Activated naive CD8-positive, alpha-beta T cell treated with anti-CD3 and anti-CD28 coated beads, Interleukin-2, amount 50 U/mL, for 24 hours (primary cell): ENCODE measurements around the gene UBC.

ENCODE experiments used
- ATAC-seq: fragments of 150-1000 bp; cut with Tn5 transposase; one replicate; pipeline ENCODE4 v1.10.0; 2021
- DNase-seq: peaks from one replicate; pipeline ENCODE4 v3.0.0; 2021
- H3K27ac Mint-ChIP-seq: one replicate; pipeline ENCODE4 v1.8.0; 2021; ENCODE audit warnings: mild to moderate bottlenecking, mixed read lengths
- H3K27me3 Mint-ChIP-seq: one replicate; pipeline ENCODE4 v1.8.0; 2021; ENCODE audit warnings: mixed read lengths
- H3K36me3 Mint-ChIP-seq: one replicate; pipeline ENCODE4 v1.8.0; 2021; ENCODE audit warnings: low read depth, mixed read lengths
- H3K4me1 Mint-ChIP-seq: one replicate; pipeline ENCODE4 v1.8.0; 2021; ENCODE audit warnings: mixed read lengths
- H3K4me3 Mint-ChIP-seq: one replicate; pipeline ENCODE4 v1.8.0; 2021; ENCODE audit warnings: mild to moderate bottlenecking, moderate library complexity, mixed read lengths
- H3K9me3 Mint-ChIP-seq: one replicate; pipeline ENCODE4 v1.8.0; 2021; ENCODE audit warnings: mixed read lengths

UBC gene

DNA sequence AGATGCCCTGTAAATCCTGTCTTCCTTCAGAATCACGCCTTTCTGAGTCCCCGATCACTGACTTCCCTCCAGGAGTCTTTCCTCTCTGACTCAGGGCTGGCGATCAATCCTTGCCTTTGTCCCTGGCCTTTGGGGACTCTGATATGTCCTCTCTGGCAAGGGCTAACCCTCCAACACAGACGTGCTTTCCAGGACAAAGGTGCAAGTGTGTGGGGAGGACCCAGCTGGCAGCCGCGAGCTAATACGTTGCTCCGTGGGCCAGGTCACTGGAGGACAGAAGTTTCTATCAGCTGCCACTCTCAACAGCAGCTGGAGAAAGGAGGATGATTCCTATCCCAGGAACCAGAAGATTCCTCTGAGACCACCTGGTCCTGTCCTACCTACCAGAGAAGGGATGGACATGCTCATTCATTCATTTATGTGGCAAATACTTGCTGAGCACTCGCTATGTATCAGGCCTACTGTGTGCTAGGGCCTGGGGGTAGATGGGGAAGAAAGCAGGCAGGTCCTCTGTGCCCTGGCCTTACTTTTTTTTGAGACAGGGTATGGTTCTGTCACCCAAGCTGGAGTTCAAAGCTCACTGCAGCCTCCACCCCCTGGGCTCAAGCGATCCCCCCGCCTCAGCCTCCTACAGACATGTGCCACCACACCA is 42.3 kb downstream of the UBC start:
- no peak for ATAC-seq
- Mint-ChIP-seq H3K4me3 (no peak overlapping the region), H3K4me1 (peaks cover 9% of the 10 kb centered on the region), H3K27ac (no peak overlapping the region), H3K9me3 (no peaks in the 10 kb centered on the region), H3K36me3 (no peaks in the 10 kb centered on the region), H3K27me3 (peaks cover 10% of the 10 kb centered on the region)
- no peak for DNase-seq

DNA sequence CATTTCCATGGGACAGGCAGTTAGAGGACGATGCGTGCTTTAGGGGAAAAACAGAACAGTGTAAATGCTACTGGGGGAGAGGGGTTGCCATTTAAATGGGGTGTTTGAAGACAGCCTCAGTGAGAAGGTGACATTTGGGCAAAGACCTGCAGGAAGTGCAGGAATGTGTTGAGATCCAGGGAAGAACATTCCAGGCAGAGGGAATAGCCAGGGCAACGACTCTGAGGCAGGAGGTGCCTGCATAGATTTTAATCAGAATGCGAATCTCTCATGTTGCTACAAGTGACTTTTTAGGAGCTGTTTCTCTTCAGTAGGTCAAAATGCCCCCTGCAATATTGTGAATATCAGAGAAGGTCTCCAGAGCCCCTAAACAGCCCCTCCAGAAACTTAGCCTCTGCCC is 43.2 kb downstream of the UBC start:
- no peak for ATAC-seq
- Mint-ChIP-seq H3K4me3 (no peak overlapping the region), H3K27me3 (peaks cover 10% of the 10 kb centered on the region), H3K9me3 (no peaks in the 10 kb centered on the region), H3K27ac (no peak overlapping the region), H3K4me1 (peaks cover 13% of the 10 kb centered on the region), H3K36me3 (no peaks in the 10 kb centered on the region)
- no peak for DNase-seq

DNA sequence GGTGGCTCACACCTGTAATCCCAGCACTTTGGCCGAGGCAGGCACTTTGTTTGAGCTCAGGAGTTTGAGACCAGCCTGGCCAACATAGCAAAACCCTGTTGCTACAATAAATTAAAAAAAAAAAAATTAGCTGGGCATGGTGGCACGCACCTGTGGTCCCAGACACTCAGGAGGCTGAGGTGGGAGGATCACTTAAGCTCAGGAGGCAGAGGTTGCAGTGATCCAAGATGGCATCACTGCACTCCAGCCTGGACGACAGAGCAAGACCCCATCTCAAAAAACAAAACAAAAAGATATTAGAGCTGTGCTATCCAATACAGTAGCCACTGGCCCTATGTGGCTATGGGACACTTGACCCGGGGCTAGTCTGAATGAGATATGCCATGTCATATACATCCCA is 43.9 kb downstream of the UBC start:
- DNase-seq (no peak), ATAC-seq (no peak)
- peaks cover 13% of the 10 kb centered on the region for H3K4me1 Mint-ChIP-seq
- no peak overlapping the region for H3K27ac Mint-ChIP-seq
- H3K27me3 Mint-ChIP-seq, result peaks cover 10% of the 10 kb centered on the region
- H3K4me3 Mint-ChIP-seq, result no peak overlapping the region
- no peaks in the 10 kb centered on the region for H3K9me3 Mint-ChIP-seq
- no peaks in the 10 kb centered on the region for H3K36me3 Mint-ChIP-seq

DNA sequence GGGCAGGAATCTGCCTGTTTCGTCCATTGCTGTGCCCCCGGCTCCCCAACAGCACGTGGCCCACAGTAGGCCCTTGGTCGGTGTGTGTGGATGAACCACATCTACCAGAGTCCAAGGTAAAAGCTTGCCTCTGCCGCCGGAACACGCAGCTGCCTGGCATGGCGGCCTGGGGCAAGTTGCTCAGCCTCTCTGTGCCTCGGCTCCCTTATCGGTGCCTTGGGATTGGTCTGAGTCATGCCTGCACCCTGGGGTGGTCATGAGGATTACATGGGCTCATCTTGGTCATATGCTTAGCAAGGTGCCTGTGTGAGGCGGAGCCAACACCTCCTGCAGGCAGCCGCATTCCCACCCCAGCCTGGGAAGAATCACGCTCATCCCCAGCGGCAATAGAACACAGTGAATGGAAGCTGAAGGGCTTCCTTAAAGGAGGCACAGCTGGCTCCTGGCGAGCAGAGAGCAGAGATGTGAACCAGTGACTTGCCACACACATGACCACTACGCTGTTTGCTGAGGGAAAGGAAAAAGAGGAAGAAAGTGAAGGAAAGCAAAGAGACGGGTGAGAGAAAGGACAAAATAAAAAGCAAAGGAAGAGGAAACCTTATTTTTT is 45.3 kb downstream of the UBC start:
- Mint-ChIP-seq H3K36me3 (no peaks in the 10 kb centered on the region), H3K27ac (no peak overlapping the region), H3K27me3 (peaks cover 10% of the 10 kb centered on the region), H3K4me3 (no peak overlapping the region), H3K4me1 (peaks cover 18% of the 10 kb centered on the region), H3K9me3 (no peaks in the 10 kb centered on the region)
- no peak for DNase-seq
- ATAC-seq, result peak; percentile 50

DNA sequence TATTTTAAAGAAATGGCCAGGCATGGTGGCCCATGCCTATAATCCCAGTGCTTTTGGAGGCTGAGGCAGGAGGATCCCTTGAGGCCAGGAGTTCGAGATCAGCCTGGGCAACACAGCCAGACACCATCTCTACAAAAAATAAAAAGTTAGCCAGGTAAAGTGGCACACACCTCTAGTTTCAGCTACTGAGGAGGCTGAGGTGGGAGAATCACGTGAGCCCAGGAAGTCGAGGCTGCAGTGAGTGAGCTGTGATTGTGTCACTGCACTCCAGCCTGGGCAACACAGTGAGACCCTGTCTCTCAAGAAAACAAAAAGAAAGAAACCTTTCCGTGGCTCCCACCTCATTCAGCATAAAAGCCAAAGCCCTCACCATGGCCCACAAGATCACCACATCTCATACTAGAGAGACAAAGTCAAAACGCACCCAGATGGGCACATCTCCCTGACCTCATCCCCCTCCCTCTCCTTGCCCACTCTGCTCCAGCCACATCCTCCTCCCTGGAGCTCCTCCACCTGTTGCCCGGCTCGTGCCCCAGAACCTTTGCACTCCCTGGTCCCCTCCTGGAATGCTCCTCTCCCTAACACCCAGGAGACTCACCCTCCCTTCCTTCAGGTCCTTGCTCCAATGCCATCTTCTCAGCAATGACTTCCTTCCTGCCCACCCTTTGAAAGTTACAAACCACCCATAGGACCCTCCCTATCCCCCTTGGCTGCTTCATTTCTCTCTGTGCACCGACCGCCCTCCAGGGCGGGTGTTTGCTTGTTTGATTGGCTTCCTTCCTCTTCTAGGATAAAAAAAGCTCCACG is 46.0 kb downstream of the UBC start:
- Mint-ChIP-seq H3K27ac (no peak overlapping the region), H3K27me3 (peaks cover 10% of the 10 kb centered on the region), H3K36me3 (no peaks in the 10 kb centered on the region), H3K9me3 (no peaks in the 10 kb centered on the region), H3K4me1 (peaks cover 21% of the 10 kb centered on the region), H3K4me3 (no peak overlapping the region)
- ATAC-seq (no peak), DNase-seq (no peak)

DNA sequence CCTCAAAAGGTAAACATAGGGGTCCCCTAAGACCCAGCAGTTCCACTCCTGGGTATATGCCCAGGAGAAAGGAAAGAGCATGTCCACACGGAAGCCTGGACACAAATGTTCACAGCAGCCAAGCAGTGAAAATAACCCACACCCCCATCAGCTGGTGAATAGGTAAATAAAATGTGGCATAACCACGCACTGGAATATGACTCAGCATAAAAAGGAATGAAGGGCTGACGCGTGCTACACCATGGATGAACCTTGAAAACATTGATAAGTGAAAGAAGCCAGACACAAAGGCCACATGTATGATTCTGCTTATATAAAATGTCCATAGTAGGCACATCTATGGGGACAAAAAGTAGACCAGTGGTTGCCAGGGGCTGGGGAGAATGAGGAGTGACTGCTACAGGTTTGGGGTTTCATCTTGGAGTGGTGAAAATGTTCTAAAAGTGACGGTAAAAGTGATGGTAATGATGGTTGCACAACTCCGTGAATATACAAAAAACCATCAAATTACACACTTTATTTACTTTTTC is 47.0 kb downstream of the UBC start:
- Mint-ChIP-seq H3K27ac (no peak overlapping the region), H3K4me1 (peaks cover 23% of the 10 kb centered on the region), H3K9me3 (no peaks in the 10 kb centered on the region), H3K27me3 (peaks cover 10% of the 10 kb centered on the region), H3K36me3 (no peaks in the 10 kb centered on the region), H3K4me3 (no peak overlapping the region)
- DNase-seq (no peak), ATAC-seq (no peak)

DNA sequence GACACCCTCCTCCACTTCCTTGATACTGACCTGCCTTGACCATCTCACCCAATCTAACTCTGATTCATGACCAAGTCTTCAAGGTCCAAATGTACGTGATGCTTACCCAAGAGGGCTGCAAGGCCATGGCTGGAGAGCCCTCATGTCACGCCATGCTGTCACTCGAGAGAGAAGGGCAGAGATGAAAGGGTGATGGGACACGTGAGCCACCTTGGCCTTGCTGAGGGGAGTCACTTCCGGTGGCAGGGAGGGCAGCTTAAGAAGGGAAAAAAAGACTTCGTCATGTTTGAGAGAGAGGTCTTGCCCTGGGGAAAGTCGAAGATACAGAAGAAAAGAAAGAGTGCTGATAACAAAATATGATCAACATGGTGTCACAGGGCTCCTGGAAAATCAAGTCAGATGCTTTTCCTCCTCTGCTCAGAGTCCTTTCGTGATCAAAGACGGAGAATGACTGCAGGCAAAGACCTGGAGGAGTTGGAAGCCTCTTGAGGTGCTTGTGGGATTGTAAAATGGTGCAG is 47.5 kb downstream of the UBC start:
- no peak for ATAC-seq
- H3K4me3 Mint-ChIP-seq, result no peak overlapping the region
- H3K36me3 Mint-ChIP-seq, result peaks cover 4% of the 10 kb centered on the region
- peaks cover 28% of the 10 kb centered on the region for H3K4me1 Mint-ChIP-seq
- DNase-seq, result no peak
- no peaks in the 10 kb centered on the region for H3K9me3 Mint-ChIP-seq
- H3K27ac Mint-ChIP-seq, result no peak overlapping the region
- H3K27me3 Mint-ChIP-seq, result peaks cover 10% of the 10 kb centered on the region

DNA sequence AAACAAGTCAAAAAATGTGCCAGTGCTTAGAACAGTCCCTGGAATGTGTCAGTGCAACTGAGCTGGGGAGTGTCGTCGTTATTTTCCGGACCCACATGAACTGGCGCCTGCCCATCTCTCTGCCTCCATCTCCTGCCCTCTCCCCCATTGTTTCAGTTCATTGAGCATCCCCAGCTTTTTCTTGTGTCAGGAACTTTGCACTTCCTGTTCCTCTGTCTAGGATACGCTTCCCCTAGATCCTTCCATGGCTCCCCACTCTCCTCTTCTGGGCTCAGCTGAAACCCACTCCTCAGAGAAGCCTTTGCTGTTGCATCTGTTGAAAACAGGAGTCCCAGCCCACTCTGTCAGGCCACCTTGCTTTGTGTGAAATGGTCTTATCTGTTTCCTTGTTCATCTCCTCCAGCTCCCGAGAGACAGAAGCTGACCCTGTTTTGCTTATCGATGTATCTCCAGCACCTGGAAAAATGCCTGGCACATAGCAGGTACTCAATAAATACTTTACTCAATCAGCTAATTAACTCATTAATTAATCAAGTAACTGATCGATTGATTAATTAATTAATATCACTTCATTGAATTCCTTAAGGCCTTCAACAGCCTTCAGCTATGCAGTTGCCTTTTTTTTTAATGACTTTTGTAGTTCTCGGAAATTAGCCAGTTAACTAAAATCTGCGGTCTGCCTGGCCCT is 48.1 kb downstream of the UBC start:
- Mint-ChIP-seq H3K27ac (no peak overlapping the region), H3K9me3 (no peaks in the 10 kb centered on the region), H3K36me3 (peaks cover 10% of the 10 kb centered on the region), H3K4me1 (peaks cover 33% of the 10 kb centered on the region), H3K4me3 (no peak overlapping the region), H3K27me3 (peaks cover 8% of the 10 kb centered on the region)
- DNase-seq (no peak), ATAC-seq (no peak)

DNA sequence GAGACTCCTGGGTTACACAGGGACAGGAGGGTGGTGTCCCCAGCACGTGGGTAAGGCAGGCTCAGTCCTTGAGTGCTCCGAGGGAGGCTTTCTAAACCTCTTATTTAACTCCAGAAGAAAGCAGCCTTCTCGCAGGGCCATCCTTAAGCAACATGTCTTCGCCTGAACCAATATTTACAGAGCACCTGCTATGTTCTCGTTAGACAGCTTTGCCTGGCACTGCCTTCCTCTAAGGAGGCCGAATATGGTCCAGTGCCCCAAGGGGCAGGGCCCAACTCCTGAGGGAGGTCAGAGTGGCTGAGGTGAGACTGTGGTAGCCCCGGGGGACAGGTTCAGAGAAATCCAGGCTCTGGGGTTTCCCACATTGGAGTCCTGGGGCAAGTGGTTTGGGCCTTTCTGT is 48.7 kb downstream of the UBC start:
- H3K27ac Mint-ChIP-seq, result no peak overlapping the region
- H3K4me3 Mint-ChIP-seq, result no peak overlapping the region
- DNase-seq (no peak), ATAC-seq (no peak)
- H3K36me3 Mint-ChIP-seq, result peaks cover 12% of the 10 kb centered on the region
- no peaks in the 10 kb centered on the region for H3K9me3 Mint-ChIP-seq
- H3K4me1 Mint-ChIP-seq, result peaks cover 33% of the 10 kb centered on the region
- H3K27me3 Mint-ChIP-seq, result peaks cover 8% of the 10 kb centered on the region

DNA sequence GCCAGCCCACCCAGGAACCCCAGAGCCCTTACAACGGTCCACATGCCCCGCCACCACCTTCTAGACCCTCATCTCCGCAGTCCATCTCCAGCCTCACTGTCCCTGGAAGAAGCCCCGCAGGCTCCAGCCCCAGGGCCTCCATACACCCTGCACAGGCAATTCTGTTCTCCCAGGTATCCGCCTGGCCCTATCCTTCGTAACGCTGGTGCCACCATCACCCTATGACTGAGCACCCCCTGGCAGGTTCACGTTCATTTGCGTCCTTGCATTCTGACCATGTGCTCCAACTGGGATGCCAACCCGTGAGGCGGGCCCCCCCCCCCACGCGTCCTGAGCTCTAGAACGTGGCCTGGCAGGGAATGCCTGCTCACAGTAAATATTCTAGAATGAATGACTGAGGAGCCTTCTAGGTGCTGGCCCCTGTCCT is 50.1 kb downstream of the UBC start:
- Mint-ChIP-seq H3K27ac (peak overlapping the region; percentile 89), H3K27me3 (peaks cover 7% of the 10 kb centered on the region), H3K9me3 (no peaks in the 10 kb centered on the region), H3K4me3 (peak overlapping the region; percentile 52), H3K4me1 (peaks cover 32% of the 10 kb centered on the region), H3K36me3 (peaks cover 18% of the 10 kb centered on the region)
- DNase-seq (peak; percentile 10), ATAC-seq (no peak)

DNA sequence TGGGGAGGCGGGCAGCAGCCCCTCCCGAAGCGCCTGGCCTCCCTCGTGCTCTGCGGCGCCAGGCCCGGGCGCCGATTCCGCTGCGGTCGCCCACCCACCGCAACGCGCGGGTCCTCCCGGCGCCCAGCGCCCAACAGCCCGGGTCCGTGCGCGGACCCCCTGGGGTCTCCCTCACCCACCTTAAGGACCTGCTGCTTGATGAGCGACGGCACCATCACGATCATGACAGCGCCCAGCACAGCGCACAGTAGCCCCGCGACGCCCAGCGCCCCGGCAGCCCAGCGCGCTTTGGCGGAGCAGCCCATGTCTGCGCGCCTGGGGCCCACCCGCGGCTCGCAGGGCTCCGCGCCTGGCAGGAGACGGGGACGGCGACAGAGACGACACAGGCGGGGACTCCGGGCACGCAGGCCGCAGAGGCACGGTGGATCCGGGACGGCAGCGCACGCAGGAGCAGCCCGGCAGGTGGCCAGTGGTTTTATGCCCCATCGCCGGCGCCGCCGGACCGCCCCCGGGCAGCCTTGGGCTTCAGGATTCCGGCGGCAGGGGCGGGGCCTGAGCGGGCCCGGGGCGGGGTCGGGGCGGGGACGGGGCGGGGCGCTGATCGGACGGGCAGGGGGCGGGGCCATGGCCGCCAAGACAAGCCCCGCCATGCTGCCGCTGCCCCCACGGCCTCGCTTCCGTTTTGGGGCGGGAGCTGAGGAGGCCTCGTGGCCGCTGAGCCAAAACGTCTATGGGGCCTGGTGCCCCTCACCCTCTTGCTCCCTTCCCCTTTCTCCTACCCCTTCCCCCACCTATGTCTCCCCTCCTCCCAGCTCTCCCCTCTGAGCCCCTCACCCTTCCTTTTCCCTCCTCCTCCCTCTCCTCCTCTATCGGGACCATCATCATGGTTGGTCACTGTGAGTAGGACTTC is 50.8 kb downstream of the UBC start, which contains the start of gene SCARB1:
Gene SCARB1 (minus strand): TSS at position 449 of the 910 bp plus-strand sequence. CDS start 144 bp downstream, at position 305.
- DNase-seq, result peak; percentile 81
- peak; percentile 76 for ATAC-seq
- Mint-ChIP-seq H3K27me3 (peaks cover 4% of the 10 kb centered on the region), H3K36me3 (peaks cover 19% of the 10 kb centered on the region), H3K4me1 (peaks cover 25% of the 10 kb centered on the region), H3K27ac (peak within 1 kb of the TSS; percentile 89), H3K4me3 (peak within 1 kb of the TSS; percentile 87), H3K9me3 (no peaks in the 10 kb centered on the region)

DNA sequence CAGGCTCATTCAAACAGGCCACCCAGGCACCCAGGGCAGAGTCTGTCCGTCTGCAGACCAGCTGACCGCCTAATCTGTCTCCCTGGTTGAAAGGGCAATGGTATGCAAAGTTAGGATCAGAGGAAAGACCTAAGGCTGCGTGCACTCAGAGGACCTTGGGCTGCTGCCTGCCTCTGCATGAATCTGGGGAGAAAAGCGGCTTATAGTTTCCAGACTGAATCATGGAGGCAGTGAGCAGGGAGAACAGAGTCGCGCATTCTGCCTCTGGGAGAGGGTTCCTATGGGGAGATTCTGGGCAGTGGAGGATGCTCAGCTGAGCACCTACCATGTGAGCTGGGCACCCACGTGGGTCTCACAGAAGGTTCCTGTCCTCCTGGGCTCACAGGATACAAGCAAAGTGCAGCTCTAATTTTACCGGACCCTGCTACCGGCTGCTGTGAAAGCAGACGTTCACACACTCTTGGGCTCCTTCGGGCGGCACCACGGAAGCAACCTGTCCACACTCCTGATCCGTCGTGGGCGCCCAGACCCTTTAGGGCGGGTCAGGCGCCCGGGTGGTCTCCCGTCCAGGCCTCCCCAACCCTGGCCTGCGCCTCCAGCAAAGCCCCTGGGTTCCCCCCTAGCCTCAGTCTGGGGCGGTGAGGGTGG is 51.6 kb downstream of the UBC start:
- Mint-ChIP-seq H3K36me3 (peaks cover 19% of the 10 kb centered on the region), H3K4me3 (peak overlapping the region; percentile 87), H3K27me3 (no peaks in the 10 kb centered on the region), H3K9me3 (no peaks in the 10 kb centered on the region), H3K27ac (peak overlapping the region; percentile 76), H3K4me1 (peaks cover 24% of the 10 kb centered on the region)
- ATAC-seq (peak; percentile 22), DNase-seq (peak; percentile 32)
